Cardiac septum (tissue), 1 donor: ENCODE results near the gene LENEP. TPM values are rescaled to one million over a fixed set of nuclear protein-coding genes. Genes with fewer than 3 reads are reported as not detected.
A peak's percentile ranks its signal among the peaks of the same experiment; 100 is the strongest.

Experiments
- DNase-seq: peaks from one replicate; pipeline ENCODE4 v3.0.0-alpha.2; 2020; ENCODE audit warnings: low spot score
- intact Hi-C: fragments of 100-400 bp; cut with DNase I; formaldehyde crosslinking; loops from one replicate; pipeline ENCODE4 v1.14.0; 2022
- total RNA-seq: library from RNA; stranded (reverse); fragmentation: NEBNext Ultra II Directional; extraction: Animal tissue kit (Norgen Biotek cat#: 25700); gene quantifications from one replicate; pipeline ENCODE4 v1.2.1, GENCODE V29; 2021
- donor health status: DM: no; HTN: no; CAD: no.

LENEP gene
- total RNA-seq, 1 donor from 2014 or later, result not detected

GRCh38 chr1:154958681-154959425, 34.5 kb upstream of the LENEP start:
- intact Hi-C loops, result no loop called here
- DNase-seq, result no peak

GRCh38 chr1:154959426-154959780, 34.0 kb upstream of the LENEP start:
- DNase-seq, result no peak
- intact Hi-C loops, result no loop called here

- no peak for DNase-seq
- intact Hi-C loops, result loop anchor here (1.0 kb wide), 3 partner anchors 23 to 57 kb away; partner anchors contain the start of gene FLAD1
Measured at GRCh38 chr1:154960446-154961136, 32.8 kb upstream of the LENEP start.

GRCh38 chr1:154961207-154962155, 31.9 kb upstream of the LENEP start, which contains the start of gene PYGO2:
Gene PYGO2 (minus strand): TSS chr1:154961782. CDS start chr1:154961576, 206 bp downstream.
- DNase-seq, result peak; percentile 94
- intact Hi-C loops, result loop anchor here (1.0 to 2.0 kb wide), 4 partner anchors 22 to 56 kb away; partner anchors contain the start of gene FLAD1

GRCh38 chr1:154962156-154962749, 31.1 kb upstream of the LENEP start:
- intact Hi-C loops, result loop anchor here (2.0 kb wide), 1 partner anchor 37 kb away; no protein-coding TSS in a partner anchor
- no peak for DNase-seq

GRCh38 chr1:154962795-154963330, 30.5 kb upstream of the LENEP start:
- intact Hi-C loops, result loop anchor here (2.0 kb wide), 1 partner anchor 36 kb away; no protein-coding TSS in a partner anchor
- no peak for DNase-seq

GRCh38 chr1:154963643-154964042, 29.7 kb upstream of the LENEP start:
- DNase-seq, result no peak
- intact Hi-C loops, result loop anchor here (2.0 kb wide), 1 partner anchor 35 kb away; no protein-coding TSS in a partner anchor

GRCh38 chr1:154964359-154964758, 29.0 kb upstream of the LENEP start:
- intact Hi-C loops, result no loop called here
- DNase-seq, result no peak

- intact Hi-C loops, result no loop called here
- DNase-seq, result no peak
Measured at GRCh38 chr1:154966111-154966510, 27.3 kb upstream of the LENEP start.

- intact Hi-C loops, result no loop called here
- DNase-seq, result no peak
Measured at GRCh38 chr1:154967331-154967950, 25.9 kb upstream of the LENEP start.

GRCh38 chr1:154968731-154969130, 24.7 kb upstream of the LENEP start:
- DNase-seq, result no peak
- intact Hi-C loops, result no loop called here

GRCh38 chr1:154969246-154969645, 24.1 kb upstream of the LENEP start:
- no peak for DNase-seq
- intact Hi-C loops, result no loop called here

- DNase-seq, result no peak
- intact Hi-C loops, result no loop called here
Measured at GRCh38 chr1:154969860-154970452, 23.4 kb upstream of the LENEP start.

GRCh38 chr1:154970631-154971340, 22.6 kb upstream of the LENEP start, which contains the start of gene SHC1:
Gene SHC1 (minus strand): TSS chr1:154970747. CDS start chr1:154970526, 221 bp downstream.
- peak; percentile 95 for DNase-seq
- intact Hi-C loops, result no loop called here

GRCh38 chr1:154971341-154971998, 21.9 kb upstream of the LENEP start:
- DNase-seq, result no peak
- intact Hi-C loops, result no loop called here

- DNase-seq, result no peak
- intact Hi-C loops, result loop anchor here (2.0 kb wide), 1 partner anchor 45 kb away; no protein-coding TSS in a partner anchor
Measured at GRCh38 chr1:154972213-154972516, 21.2 kb upstream of the LENEP start.
